Omental fat pad (tissue), 4 donors: ENCODE data around the gene NRIP3. TPM values are rescaled to one million over a fixed set of nuclear protein-coding genes. Genes with fewer than 3 reads are reported as not detected.
"Not testable (repeated sequence)": the region's sequence is repeated elsewhere in the genome, so short reads cannot be mapped to it uniquely, and the experiment has no call there.

Experiments
- ATAC-seq: fragments of 150-250 bp; one replicate; pipeline ENCODE4 v1.9.1; 2016; ENCODE audit warnings: mild to moderate bottlenecking, moderate library complexity; ENCODE audit not compliant: low FRiP score
- DNase-seq: peaks from one replicate; pipeline ENCODE4 v3.0.0-alpha.2; 2019; ENCODE audit warnings: low spot score
- total RNA-seq, 4 donors: library from RNA; depleted of rRNA; stranded (reverse); fragments of >200 nt; gene quantifications; one replicate each; pipeline ENCODE4 v1.1.0, GENCODE V29; 2016
- TF ChIP-seq, protein P1 (sequence below), 3 donors: fragments of 450-650 bp; IDR thresholded peaks; one replicate each; pipeline ENCODE4 v1.5.1; 2016 to 2017; ENCODE audit warnings: antibody characterized with exemption in 3 of 3, mild to moderate bottlenecking in 3 of 3, moderate library complexity in 2 of 3

Gene NRIP3
- total RNA-seq, 4 donors from 2014 or later, result 0.63 to 13.1 (median 2.8) TPM

GRCh38 chr11:8988329-8989234, 15.2 kb downstream of the NRIP3 start:
- DNase-seq (no peak), ATAC-seq (no peak)
- TF ChIP-seq, protein P1, sequence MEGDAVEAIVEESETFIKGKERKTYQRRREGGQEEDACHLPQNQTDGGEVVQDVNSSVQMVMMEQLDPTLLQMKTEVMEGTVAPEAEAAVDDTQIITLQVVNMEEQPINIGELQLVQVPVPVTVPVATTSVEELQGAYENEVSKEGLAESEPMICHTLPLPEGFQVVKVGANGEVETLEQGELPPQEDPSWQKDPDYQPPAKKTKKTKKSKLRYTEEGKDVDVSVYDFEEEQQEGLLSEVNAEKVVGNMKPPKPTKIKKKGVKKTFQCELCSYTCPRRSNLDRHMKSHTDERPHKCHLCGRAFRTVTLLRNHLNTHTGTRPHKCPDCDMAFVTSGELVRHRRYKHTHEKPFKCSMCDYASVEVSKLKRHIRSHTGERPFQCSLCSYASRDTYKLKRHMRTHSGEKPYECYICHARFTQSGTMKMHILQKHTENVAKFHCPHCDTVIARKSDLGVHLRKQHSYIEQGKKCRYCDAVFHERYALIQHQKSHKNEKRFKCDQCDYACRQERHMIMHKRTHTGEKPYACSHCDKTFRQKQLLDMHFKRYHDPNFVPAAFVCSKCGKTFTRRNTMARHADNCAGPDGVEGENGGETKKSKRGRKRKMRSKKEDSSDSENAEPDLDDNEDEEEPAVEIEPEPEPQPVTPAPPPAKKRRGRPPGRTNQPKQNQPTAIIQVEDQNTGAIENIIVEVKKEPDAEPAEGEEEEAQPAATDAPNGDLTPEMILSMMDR (IDR thresholded peaks at IDR 0.05), result no peak

- TF ChIP-seq, protein P1 (IDR thresholded peaks at IDR 0.05), result no peak
- no peak for DNase-seq
- ATAC-seq, result no peak
Observed at GRCh38 chr11:8987446-8987845, 16.4 kb downstream of the NRIP3 start.

GRCh38 chr11:8986772-8987171, 17.0 kb downstream of the NRIP3 start:
- DNase-seq, ATAC-seq: not testable (repeated sequence)

DNA sequence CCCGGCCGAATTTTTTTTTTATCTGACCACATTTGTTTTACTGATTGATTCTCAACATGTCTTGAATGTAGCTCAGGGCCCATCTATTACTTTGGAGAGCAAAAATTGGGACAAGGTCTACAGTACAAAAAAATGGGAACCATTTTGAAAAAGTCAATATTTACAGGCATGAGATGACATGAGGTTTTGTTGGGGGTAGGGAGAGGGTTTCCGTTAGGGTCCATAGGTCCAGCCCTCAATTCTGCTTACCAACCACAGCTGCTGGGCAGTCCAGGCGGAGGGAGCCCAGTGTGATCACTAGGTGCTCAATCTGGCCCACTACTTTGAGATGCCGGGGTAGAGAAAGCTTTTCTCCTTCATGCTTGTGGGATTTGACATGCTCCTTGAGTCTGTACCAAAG, 18.3 kb downstream of the NRIP3 start:
- TF ChIP-seq, protein P1 (IDR thresholded peaks at IDR 0.05), result no peak
- no peak for DNase-seq
- ATAC-seq, result no peak

GRCh38 chr11:8983552-8983951, 20.2 kb downstream of the NRIP3 start:
- TF ChIP-seq, protein P1 (IDR thresholded peaks at IDR 0.05), result no peak
- DNase-seq (no peak), ATAC-seq (no peak)

DNA sequence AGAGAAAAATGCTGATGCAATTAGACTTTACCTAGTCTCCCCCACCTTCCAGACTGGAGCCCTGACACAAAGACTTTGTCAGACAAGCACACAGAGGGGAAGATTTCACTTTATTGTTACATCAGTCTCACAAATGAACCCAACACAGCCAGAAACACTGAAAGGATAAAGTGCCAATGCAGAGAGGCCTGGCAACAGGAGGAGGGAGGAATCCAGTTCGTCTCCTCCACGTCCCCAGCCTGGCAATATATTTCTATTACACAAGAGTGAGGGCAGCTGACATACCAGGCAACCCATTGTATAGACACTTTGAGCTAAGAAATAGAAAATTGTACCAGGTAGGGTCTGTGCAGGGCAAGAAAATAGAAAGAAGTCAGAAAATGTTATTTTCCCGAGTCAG, 23.3 kb downstream of the NRIP3 start:
- DNase-seq (no peak), ATAC-seq (no peak)
- TF ChIP-seq, protein P1 (IDR thresholded peaks at IDR 0.05), result no peak

- ATAC-seq, DNase-seq: not testable (repeated sequence)
Observed at GRCh38 chr11:8979365-8979764, 24.4 kb downstream of the NRIP3 start.

GRCh38 chr11:8973121-8973520, 30.7 kb downstream of the NRIP3 start:
- no peak for DNase-seq
- TF ChIP-seq, protein P1 (IDR thresholded peaks at IDR 0.05), result no peak
- ATAC-seq, result no peak
